Stimulated activated CD8-positive, alpha-beta memory T cell treated with anti-CD3 and anti-CD28 coated beads, Interleukin-4, amount 100 ng/mL, for 4 hours (primary cell): Measurements from ENCODE around the gene MTA3.
"Not testable (repeated sequence)": the region's sequence is repeated elsewhere in the genome, so short reads cannot be mapped to it uniquely, and the experiment has no call there.

Experiments
- DNase-seq, 2 donors: peaks; one replicate each; pipeline ENCODE4 v3.0.0-alpha.2; 2020; ENCODE audit warnings: low read depth in 2 of 2, low spot score in 1 of 2

MTA3 gene

DNA sequence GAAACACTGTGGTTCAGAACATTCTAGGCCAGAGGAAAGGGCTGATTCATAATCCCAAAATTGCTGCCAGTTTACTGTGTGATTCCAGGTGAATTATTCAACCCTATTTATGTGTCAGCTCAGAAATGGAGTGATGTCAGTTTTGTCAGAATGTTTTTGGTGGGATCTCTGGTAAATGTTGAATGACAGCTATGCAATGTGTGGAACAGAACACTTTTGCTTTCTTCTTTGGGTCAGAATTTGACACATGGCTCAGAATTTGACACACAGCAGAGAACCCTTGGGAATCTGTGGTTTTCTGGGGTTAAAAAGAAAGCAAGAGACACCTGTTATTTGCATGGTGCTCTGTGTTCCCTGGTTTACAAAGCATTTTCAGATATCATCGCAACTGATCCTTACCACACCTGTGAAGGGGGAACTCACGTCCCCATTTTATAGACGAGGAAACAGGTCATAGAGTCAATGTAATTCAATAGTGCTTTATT is 1.6 kb upstream of the MTA3 start:
- DNase-seq: no peak

DNA sequence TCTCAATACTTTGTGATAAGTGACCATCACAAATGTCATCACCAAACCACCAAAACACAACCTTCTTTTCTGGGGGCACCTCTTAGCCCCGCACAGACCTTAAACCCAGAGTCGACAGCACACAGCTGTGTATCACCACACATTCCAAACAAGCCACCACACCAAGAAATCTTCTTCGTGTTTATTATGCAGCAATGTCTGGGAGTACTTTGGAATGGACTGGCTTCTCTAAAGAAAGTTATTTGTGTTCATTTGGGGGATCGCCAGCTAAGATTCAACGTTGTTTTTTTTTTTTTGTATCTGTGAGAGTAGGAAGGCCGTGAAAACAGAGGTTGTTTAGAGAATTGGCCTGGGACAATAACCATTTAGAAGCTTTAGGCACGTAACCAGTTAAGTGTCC is 1.1 kb upstream of the MTA3 start:
- no peak for DNase-seq

- no peak for DNase-seq
Observed at GRCh38 chr2:42567806-42568400, 529 bp upstream of the MTA3 start.

- DNase-seq: no peak
Observed at GRCh38 chr2:42569116-42569711, 782 bp downstream of the MTA3 start.

DNA sequence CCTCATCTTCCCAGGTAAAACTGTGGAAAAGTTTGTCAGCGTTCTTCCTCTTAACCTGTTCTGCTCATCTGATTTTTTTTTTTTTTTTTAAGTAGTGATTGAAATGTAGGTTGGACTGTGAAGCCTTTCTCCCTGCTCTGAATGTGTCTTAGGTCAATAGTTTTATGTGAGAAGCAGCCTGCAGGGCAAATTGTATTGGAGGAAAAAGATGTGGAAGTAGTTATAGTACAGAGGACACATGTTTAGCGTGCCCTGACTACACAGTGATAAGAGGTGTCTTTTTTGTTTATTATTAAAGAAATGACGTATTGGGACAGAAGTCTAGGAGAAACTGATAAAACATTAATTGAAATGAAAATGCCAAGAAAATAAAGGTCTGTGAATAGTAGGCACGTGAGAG is 1.5 kb downstream of the MTA3 start:
- no peak for DNase-seq

GRCh38 chr2:42572297-42573081 is 4.1 kb downstream of the MTA3 start:
- no peak for DNase-seq

- no peak for DNase-seq
Observed at GRCh38 chr2:42573256-42573655, 4.8 kb downstream of the MTA3 start.

DNA sequence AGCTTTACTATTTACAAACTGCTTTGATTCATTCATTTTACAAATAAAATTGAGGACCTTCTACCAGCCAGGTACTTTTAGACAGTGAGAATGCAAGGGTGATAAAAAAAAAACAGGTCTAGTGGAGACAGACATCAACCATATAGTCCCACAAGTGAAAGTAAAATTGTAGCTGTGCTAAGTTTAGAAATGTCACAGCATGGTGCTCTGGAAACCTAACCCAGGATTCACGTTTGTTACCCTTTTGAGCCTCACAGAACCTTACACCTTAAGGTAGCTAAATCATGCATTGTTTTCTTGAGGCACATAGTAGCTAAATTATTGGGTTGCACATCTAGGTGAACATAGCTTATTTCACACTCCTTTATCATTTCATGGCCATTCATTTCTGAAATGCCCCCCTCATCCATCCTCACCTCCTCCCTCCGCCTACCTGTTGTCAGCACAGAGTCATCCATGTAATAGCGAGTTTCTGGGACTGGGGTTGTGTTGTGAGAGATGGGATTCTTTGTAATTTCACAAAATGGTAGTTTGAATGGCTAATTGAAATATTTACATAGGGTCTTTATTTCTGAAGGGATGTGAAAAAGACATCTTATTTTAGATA is 7.1 kb downstream of the MTA3 start:
- no peak for DNase-seq

GRCh38 chr2:42578621-42579020 is 10.2 kb downstream of the MTA3 start:
- DNase-seq: no peak

DNA sequence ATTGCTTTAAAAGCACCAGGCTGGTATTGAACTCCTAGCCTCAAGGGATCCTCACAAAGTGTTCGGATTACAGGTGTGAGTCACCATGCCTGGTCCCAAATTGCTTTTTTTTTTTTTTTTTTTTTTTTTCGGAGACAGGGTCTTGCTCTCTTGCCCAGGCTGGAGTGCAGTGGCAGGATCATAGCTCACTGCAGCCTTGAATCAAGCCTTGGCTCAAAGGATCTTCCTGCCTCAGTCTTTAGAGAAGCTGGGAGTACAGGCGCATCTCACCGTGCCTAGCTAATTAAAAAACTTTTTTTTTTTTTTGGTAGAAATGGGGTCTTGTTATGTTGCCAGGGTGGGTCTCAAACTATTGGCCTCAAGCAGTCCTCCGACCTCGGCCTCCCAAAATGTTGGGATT is 12.8 kb downstream of the MTA3 start:
- no peak for DNase-seq

DNA sequence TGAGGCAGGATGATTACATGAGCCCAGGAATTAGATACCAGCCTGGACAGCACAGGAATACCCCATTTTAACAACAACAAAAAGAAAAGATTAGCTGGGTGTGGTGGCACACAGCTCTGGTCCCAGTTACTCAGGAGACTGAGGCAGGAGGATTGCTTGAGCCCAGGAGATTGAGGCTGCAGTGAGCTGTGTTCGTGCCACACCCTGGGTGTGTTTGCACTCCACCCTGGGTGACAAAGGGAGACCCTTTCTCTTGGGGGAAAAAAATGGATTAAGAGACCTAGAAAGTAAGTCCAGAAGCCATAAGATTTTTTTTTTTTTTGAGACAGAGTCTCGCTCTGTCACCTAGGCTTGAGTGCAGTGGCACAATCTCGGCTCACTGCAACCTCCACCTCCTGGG is 16.2 kb downstream of the MTA3 start:
- DNase-seq: not testable (repeated sequence)

DNA sequence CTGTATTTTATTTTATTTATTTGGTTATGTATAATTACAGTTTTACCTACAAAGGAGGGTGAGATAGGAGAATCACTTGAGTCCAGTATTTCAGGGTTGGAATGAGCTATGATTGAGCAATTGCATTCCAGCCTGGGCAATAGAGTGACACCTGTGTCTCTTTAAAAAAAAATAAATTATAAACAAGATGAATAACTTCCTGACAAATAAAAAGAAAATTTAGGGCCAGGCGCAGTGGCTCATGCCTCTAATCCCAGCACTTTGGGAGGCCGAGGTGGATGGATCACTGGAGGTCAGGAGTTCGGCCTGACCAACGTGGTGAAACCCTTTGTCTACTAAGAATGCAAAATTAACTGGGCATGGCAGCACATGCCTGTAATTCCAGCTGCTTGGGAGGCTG is 17.3 kb downstream of the MTA3 start:
- no peak for DNase-seq

- DNase-seq: no peak
Observed at GRCh38 chr2:42587526-42588117, 19.2 kb downstream of the MTA3 start.

DNA sequence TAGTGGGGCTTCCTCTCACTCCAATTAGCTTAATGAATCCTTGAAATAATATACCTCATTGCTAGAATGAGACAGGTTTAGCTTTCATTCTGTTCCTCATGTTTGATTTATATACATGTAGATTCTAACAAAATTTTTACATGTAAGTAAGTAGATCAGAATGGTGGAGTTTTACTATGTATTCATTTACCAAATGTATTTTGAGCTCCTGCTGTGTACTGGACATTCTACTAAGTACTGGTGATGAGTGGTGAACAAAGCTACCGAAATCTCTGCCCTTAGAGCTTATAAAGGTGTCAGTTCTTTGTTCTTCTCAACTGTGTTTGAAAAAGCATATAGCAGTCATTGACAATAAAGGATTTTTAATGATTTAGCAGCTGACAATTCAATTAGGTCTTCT is 19.7 kb downstream of the MTA3 start:
- DNase-seq: no peak

GRCh38 chr2:42590176-42590575 is 21.7 kb downstream of the MTA3 start:
- DNase-seq: no peak

DNA sequence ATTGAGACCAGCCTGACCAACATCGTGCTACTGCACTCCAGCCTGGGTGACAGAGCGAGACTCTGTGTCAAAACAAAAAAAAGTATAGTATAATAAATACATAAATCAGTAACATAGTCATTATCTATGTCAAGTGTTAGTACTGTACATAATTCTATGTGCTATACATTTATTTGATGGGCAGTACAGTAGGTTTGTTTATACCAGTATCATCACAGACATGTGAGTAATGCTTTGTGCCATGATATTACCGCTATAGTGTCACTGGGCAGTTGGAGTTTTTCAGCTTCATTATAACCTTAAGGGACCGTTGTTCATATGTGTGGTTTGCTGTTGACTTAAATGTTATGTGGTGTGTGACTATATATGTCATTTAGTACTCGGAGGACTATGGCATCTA is 24.9 kb downstream of the MTA3 start:
- DNase-seq: no peak

DNA sequence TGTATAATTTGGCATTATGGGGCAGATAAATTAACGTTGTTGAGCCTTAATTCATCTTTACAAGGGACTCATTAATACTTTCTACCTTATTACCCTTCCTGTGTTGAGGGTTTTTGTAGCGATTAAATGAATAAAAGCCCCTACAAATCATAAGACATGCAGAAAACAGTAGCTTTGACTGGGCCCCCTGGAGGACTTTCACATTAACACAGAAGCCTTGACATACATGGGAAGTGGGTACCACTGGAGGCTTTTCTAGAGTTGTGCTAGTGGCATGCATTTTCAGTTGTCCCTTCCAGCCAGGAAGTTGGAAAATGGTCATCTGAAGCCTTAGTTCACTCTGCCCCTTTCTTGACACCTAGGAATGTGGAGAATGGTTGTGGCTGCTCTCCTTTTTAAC is 30.2 kb downstream of the MTA3 start:
- no peak for DNase-seq

DNA sequence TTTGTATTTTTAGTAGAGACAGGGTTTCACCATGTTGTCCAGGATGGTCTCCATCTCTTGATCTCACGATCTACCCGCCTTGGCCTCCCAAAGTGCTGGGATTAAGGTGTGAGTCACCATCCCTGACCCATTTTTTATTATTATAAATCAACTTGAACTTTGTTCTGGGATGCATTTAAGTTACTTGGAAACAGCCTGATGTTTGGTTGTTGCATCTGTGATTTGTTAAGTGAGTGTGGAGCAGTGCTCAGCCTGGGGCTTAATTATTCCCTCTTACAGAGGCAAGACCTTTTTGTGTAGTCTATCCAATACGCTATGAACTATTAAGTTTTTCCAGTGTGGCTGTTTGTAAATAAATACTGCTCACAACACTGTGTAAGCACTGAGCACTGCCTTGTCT is 32.6 kb downstream of the MTA3 start:
- no peak for DNase-seq

DNA sequence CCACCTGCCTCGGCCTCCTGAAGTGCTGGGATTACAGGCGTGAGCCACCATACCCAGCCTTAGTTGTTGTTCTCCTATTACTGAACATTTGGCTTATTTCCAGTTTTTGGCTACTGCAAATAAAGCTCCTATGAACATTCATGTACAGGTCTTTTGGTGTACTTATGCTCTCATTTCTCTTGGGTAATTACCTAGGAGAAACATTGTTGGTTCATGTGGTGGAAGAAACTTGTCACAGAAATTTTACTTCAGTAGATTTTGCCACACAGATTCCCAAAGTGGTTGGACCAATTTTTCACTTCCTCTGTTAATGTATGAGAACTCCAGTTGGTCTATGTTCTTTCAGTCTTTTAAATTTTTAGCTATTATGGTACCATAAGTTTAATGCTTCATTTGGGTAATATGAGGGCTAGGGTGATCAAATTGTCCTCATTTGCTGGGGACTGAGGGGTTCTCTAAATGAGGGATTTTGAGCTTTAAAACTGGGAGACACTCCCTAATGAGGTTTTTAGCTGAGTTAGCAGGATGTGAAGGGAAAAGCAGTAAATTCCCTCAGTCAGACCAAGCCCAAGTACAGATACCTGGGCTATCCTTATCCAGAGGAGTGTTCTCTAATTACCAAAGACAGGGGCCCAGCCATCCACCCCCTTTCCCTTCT is 33.9 kb downstream of the MTA3 start:
- DNase-seq: no peak

DNA sequence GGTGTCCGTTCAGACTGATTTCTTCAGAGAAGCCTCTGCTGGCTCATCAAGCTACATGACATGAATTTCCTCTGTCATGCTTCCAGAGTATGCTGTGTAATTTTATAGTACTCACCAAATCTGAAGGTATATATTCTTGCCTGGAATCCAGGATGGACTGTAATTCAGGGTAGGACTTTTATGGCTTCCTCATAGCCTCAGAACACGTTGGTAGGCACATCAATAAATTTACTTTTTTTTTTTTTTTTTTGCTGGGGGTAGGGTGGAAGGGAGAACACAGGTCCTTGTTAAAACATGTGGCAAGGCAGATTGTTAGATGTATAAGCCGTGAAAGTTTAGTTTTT is 34.4 kb downstream of the MTA3 start:
- no peak for DNase-seq

DNA sequence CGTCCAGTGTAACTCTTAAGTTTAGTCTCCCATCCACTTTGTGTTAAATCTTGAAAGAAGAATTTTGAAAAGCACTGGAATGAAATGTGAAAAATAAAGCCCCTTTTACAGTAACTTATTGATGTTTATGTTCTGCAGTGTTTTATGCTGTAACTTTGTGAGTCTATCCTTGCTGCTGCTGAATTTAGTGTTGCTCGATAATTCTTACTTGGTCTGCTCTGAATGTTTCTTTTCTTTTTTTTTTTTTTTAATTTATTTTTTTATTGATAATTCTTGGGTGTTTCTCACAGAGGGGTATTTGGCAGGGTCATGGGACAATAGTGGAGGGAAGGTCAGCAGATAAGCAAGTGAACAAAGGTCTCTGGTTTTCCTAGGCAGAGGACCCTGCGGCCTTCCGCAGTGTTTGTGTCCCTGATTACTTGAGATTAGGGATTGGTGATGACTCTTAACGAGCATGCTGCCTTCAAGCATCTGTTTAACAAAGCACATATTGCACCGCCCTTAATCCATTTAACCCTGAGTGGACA is 36.0 kb downstream of the MTA3 start:
- not testable (repeated sequence) for DNase-seq
